Ovary (tissue), 3 donors: Measurements from ENCODE around the gene HOXC9.

Experiments used
- POLR2A ChIP-seq: fragments of 450-650 bp; IDR thresholded peaks from one replicate; pipeline ENCODE4 v1.6.1; 2017; ENCODE audit warnings: antibody characterized with exemption, mild to moderate bottlenecking, moderate library complexity
- TF ChIP-seq, protein P1 (sequence below), 3 donors: fragments of 450-650 bp in 2 of 3; fragments of 200-600 bp in 1 of 3; IDR thresholded peaks; one replicate each; pipeline versions ENCODE4 v1.5.1 to v1.8.0; 2016 to 2022; ENCODE audit warnings: antibody characterized with exemption in 3 of 3, mild to moderate bottlenecking in 1 of 3
- donor health status: DM: no; HTN: no; CAD: no.

DNA sequence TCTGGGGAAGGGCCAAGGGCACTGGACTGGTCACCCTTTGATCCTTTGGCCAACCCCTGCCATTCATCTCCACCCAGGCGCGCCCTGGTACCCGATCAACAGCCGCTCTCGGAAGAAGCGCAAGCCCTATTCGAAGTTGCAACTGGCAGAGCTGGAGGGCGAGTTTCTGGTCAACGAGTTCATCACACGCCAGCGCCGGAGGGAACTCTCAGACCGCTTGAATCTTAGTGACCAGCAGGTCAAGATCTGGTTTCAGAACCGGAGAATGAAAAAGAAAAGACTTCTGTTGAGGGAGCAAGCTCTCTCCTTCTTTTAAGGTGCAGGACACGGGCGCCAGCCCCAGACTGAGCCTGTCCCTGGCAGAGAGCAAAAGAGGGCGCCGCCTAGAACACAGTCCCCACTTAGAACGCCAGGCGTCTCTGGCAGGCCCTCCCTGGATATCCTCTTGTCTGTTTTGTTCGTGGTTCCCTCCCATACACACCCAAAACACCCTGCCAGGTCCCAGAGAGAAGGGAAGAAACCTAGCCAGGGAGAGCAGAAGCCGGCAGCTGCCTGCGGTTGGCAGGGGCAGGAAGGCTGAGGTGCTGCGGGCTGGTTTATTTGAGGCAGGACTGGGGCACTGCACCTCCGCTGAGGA lies 43.6 kb upstream of the HOXC9 start:
- no peak for TF ChIP-seq POLR2A
- TF ChIP-seq, protein P1, sequence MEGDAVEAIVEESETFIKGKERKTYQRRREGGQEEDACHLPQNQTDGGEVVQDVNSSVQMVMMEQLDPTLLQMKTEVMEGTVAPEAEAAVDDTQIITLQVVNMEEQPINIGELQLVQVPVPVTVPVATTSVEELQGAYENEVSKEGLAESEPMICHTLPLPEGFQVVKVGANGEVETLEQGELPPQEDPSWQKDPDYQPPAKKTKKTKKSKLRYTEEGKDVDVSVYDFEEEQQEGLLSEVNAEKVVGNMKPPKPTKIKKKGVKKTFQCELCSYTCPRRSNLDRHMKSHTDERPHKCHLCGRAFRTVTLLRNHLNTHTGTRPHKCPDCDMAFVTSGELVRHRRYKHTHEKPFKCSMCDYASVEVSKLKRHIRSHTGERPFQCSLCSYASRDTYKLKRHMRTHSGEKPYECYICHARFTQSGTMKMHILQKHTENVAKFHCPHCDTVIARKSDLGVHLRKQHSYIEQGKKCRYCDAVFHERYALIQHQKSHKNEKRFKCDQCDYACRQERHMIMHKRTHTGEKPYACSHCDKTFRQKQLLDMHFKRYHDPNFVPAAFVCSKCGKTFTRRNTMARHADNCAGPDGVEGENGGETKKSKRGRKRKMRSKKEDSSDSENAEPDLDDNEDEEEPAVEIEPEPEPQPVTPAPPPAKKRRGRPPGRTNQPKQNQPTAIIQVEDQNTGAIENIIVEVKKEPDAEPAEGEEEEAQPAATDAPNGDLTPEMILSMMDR (IDR thresholded peaks at IDR 0.05) = no peak
